A549 (cell line): Measurements from ENCODE around the gene TSPAN19. TPM values are rescaled to one million over a fixed set of nuclear protein-coding genes. Genes with fewer than 3 reads are reported as not detected.

Experiments
- ATAC-seq, 2 experiments: fragments of 200-7000 bp in 1 of 2; fragments of >200 bp in 1 of 2; cut with Nextera tagmentation in 1 of 2; cut with Tn5 transposase in 1 of 2; 3 replicates each; pipeline versions ENCODE4 v1.8.0 to v1.9.1; 2018 to 2020; ENCODE audit warnings: mild to moderate bottlenecking in 1 of 2, moderate library complexity in 1 of 2
- CTCF ChIA-PET: fragments of 300-600 bp; sonication (Branson Sonifier 250); formaldehyde crosslinking; extraction: SDS; loops from one replicate; lab custom pipeline; 2021; ENCODE audit warnings: antibody characterized with exemption, inconsistent platforms; lab: Yijun Ruan, JAX
- POLR2A ChIA-PET: fragments of 350-600 bp; formaldehyde crosslinking; extraction: SDS; loops from one replicate; lab custom pipeline; 2021; ENCODE audit warnings: antibody characterized with exemption, inconsistent platforms; lab: Yijun Ruan, JAX
- DNase-seq, 2 experiments: peaks; one replicate each; pipeline versions ENCODE4 v3.0.0 to v3.0.0-alpha.2; 2011 to 2016; ENCODE audit warnings: low read depth in 1 of 2, low spot score in 1 of 2
- FAIRE-seq: peaks from 2 replicates; lab custom pipeline; 2011; peaks lifted over from hg19 to GRCh38; lab: Jason Lieb, UNC
- H3K27ac ChIP-seq, 2 experiments: fragments of >200 bp; sonication (Bioruptor Twin); formaldehyde crosslinking; 3 replicates each; pipeline ENCODE4 v1.5.1; 2016 to 2017
- H3K4me1 ChIP-seq: fragments of >200 bp; sonication (Bioruptor Twin); formaldehyde crosslinking; 3 replicates; pipeline ENCODE4 v1.6.1; 2016
- H3K4me2 ChIP-seq: fragments of >200 bp; sonication (Bioruptor Twin); formaldehyde crosslinking; 3 replicates; pipeline ENCODE4 v1.6.1; 2016
- H3K4me3 ChIP-seq: fragments of >200 bp; sonication (Bioruptor Twin); formaldehyde crosslinking; 3 replicates; pipeline ENCODE4 v1.5.1; 2016
- H3K9me3 ChIP-seq: fragments of >200 bp; sonication (Bioruptor Twin); formaldehyde crosslinking; 3 replicates; pipeline ENCODE4 v1.6.1; 2016
- CBX2 ChIP-seq: fragments of 200-600 bp; sonication (generic); IDR thresholded peaks from 2 replicates; pipeline ENCODE4 v1.6.1; 2016; ENCODE audit warnings: low read depth, mild to moderate bottlenecking, borderline replicate concordance
- CHD2 ChIP-seq: fragments of 150-350 bp; IDR thresholded peaks from 2 replicates; pipeline ENCODE4 v1.6.1; 2014; ENCODE audit warnings: low read length; ENCODE audit not compliant: partially characterized antibody
- EHF ChIP-seq: fragments of 250-450 bp; sonication (Bioruptor Pico); IDR thresholded peaks from 2 replicates; pipeline ENCODE4 v1.5.0; 2020; ENCODE audit warnings: mild to moderate bottlenecking
- EP300 ChIP-seq, 2 experiments: fragments of >200 bp; sonication (Bioruptor Twin); formaldehyde crosslinking; IDR thresholded peaks; 2 replicates in 1 of 2; 3 replicates in 1 of 2; pipeline ENCODE4 v1.6.1; 2016 to 2017
- ESRRA ChIP-seq: fragments of 150-350 bp; IDR thresholded peaks from 2 replicates; pipeline ENCODE4 v1.6.1; 2014; ENCODE audit warnings: mild to moderate bottlenecking, low read length, borderline replicate concordance
- GATA3 ChIP-seq: IDR thresholded peaks from 2 replicates; pipeline ENCODE4 v1.6.1; 2012; ENCODE audit warnings: borderline replicate concordance
- JUN ChIP-seq, 2 experiments: fragments of >200 bp; sonication (Bioruptor Twin); formaldehyde crosslinking; IDR thresholded peaks; 2 replicates in 1 of 2; 3 replicates in 1 of 2; pipeline ENCODE4 v1.6.1; 2016 to 2017
- KDM1A ChIP-seq: fragments of 200-600 bp; sonication (generic); IDR thresholded peaks from 2 replicates; pipeline ENCODE4 v1.6.1; 2016; ENCODE audit warnings: low read depth, mild to moderate bottlenecking
- KDM5A ChIP-seq: fragments of 200-600 bp; sonication (generic); IDR thresholded peaks from 2 replicates; pipeline ENCODE4 v1.6.1; 2016; ENCODE audit warnings: antibody characterized with exemption, mild to moderate bottlenecking
- MYC ChIP-seq: IDR thresholded peaks from 2 replicates; pipeline ENCODE4 v1.6.1; 2012; ENCODE audit warnings: mild to moderate bottlenecking, inconsistent platforms, low read length, improper control_type of control experiment, borderline replicate concordance
- POLR2A ChIP-seq: IDR thresholded peaks from 2 replicates; pipeline ENCODE4 v1.6.1; 2012; ENCODE audit warnings: mild to moderate bottlenecking, low read length
- RCOR1 ChIP-seq: fragments of 150-350 bp; IDR thresholded peaks from 2 replicates; pipeline ENCODE4 v1.6.1; 2014; ENCODE audit warnings: antibody characterized with exemption, low read length, low read depth
- RFX5 ChIP-seq: fragments of 450-650 bp; IDR thresholded peaks from 2 replicates; pipeline ENCODE4 v1.7.1; 2014; ENCODE audit warnings: antibody characterized with exemption, mild to moderate bottlenecking, moderate library complexity
- RNF2 ChIP-seq: fragments of 200-600 bp; sonication (generic); IDR thresholded peaks from 2 replicates; pipeline ENCODE4 v1.6.1; 2016; ENCODE audit warnings: low read depth, mild to moderate bottlenecking, antibody characterized with exemption, moderate library complexity, borderline replicate concordance
- SREBF2 ChIP-seq: fragments of 450-650 bp; IDR thresholded peaks from 2 replicates; pipeline ENCODE4 v1.6.1; 2014; ENCODE audit warnings: mild to moderate bottlenecking, moderate library complexity
- TFCP2L1 ChIP-seq: fragments of 250-450 bp; sonication (Bioruptor Pico); IDR thresholded peaks from 2 replicates; pipeline ENCODE4 v1.5.0; 2021; ENCODE audit warnings: mild to moderate bottlenecking
- WGBS: methylation state at CpG from one replicate; pipeline ENCODE4 v1.1.6; 2017; ENCODE audit errors: missing lambda C conversion rate; 5-methylcytosine and 5-hydroxymethylcytosine counted together
- polyA plus RNA-seq, 4 experiments: library from polyadenylated mRNA; depleted of rRNA in 3 of 4; stranded (reverse); fragments of >200 nt; fragmentation: RNase III in 1 of 4; extraction: RNeasy Plus Mini Kit Qiagen cat#74134 plus additional on column Dnase treatment in 1 of 4; gene quantifications; 2 replicates in 3 of 4; 3 replicates in 1 of 4; pipeline ENCODE4 v1.2.3, GENCODE V29; 2011 to 2017
- TF ChIP-seq, protein P1 (sequence below): IDR thresholded peaks from 2 replicates; pipeline ENCODE4 v1.6.1; 2012
- TF ChIP-seq, protein P2 (sequence below): fragments of >200 bp; sonication (Bioruptor Twin); formaldehyde crosslinking; IDR thresholded peaks from 2 replicates; pipeline ENCODE4 v1.6.1; 2016
- TF ChIP-seq, protein P3 (sequence below): fragments of 200-600 bp; sonication (generic); IDR thresholded peaks from 2 replicates; pipeline ENCODE4 v1.6.1; 2016; ENCODE audit warnings: antibody characterized with exemption, mild to moderate bottlenecking, moderate library complexity
- TF ChIP-seq, protein P4 (sequence below): fragments of 250-450 bp; sonication (Bioruptor Pico); IDR thresholded peaks from 2 replicates; pipeline ENCODE4 v1.5.0; 2020; ENCODE audit warnings: low read depth, mild to moderate bottlenecking, moderate library complexity
- TF ChIP-seq, protein P5 (sequence below): fragments of 150-350 bp; IDR thresholded peaks from 2 replicates; pipeline ENCODE4 v1.6.1; 2014; ENCODE audit warnings: low read depth, mild to moderate bottlenecking, low read length

The TSPAN19 gene
- polyA plus RNA-seq, 2 of the 4 experiments (the other 2 are of a cell fraction), result 0.12 to 0.36 TPM

DNA sequence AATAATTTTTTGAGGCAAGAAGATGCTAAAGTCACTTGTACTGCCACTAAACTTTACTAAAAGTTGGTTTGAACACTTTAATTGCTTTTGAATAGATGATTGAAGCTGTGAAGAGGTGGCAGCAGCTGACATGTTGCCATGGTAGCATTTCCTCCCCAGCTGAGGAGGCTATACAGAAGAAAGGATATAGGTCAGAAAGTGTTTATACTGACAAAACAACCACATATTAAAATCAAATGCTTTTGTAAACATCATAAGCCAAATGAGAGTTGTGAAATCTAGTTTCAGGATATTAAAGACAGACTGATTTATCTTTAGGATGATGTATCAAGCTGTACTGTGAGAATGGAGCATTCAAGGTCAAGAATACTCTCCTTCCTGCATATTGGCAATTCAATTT lies 41.7 kb downstream of the TSPAN19 start:
- ATAC-seq, result no peak
- DNase-seq, result no peak
- no peak for FAIRE-seq

DNA sequence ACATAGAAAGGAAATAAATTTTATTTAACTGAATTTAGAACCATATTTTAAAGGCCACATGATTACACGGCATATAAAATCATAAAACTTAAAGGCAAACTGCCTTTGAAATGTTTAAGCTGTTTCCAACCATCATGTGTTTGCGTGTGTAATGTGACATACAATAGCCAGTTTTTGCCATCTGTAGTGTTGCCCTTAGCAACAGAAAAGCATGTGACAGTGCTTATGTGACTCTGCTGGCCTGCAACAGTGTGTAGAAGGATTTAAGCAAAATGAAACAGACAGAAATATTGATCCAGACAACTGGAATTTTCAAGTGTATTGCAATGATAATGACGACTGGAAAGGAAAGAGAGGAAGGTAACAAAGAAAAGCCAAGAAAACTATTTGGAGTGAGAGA lies 49.5 kb downstream of the TSPAN19 start:
- Histone ChIP-seq H3K4me1 (no peaks in the 10 kb centered on the region), H3K9me3 (no peaks in the 10 kb centered on the region), H3K4me2 (no peak overlapping the region)
- POLR2A ChIA-PET, result no interaction called here
- no peak for TF ChIP-seq JUN (IDR thresholded peaks at IDR 0.05)
- TF ChIP-seq, protein P1, sequence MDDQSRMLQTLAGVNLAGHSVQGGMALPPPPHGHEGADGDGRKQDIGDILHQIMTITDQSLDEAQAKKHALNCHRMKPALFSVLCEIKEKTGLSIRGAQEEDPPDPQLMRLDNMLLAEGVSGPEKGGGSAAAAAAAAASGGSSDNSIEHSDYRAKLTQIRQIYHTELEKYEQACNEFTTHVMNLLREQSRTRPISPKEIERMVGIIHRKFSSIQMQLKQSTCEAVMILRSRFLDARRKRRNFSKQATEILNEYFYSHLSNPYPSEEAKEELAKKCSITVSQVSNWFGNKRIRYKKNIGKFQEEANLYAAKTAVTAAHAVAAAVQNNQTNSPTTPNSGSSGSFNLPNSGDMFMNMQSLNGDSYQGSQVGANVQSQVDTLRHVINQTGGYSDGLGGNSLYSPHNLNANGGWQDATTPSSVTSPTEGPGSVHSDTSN, result no peak
- no peak for TF ChIP-seq KDM1A
- TF ChIP-seq CBX2, result no peak
- TF ChIP-seq, protein P2, sequence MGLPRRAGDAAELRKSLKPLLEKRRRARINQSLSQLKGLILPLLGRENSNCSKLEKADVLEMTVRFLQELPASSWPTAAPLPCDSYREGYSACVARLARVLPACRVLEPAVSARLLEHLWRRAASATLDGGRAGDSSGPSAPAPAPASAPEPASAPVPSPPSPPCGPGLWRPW, result no peak
- TF ChIP-seq, protein P3, sequence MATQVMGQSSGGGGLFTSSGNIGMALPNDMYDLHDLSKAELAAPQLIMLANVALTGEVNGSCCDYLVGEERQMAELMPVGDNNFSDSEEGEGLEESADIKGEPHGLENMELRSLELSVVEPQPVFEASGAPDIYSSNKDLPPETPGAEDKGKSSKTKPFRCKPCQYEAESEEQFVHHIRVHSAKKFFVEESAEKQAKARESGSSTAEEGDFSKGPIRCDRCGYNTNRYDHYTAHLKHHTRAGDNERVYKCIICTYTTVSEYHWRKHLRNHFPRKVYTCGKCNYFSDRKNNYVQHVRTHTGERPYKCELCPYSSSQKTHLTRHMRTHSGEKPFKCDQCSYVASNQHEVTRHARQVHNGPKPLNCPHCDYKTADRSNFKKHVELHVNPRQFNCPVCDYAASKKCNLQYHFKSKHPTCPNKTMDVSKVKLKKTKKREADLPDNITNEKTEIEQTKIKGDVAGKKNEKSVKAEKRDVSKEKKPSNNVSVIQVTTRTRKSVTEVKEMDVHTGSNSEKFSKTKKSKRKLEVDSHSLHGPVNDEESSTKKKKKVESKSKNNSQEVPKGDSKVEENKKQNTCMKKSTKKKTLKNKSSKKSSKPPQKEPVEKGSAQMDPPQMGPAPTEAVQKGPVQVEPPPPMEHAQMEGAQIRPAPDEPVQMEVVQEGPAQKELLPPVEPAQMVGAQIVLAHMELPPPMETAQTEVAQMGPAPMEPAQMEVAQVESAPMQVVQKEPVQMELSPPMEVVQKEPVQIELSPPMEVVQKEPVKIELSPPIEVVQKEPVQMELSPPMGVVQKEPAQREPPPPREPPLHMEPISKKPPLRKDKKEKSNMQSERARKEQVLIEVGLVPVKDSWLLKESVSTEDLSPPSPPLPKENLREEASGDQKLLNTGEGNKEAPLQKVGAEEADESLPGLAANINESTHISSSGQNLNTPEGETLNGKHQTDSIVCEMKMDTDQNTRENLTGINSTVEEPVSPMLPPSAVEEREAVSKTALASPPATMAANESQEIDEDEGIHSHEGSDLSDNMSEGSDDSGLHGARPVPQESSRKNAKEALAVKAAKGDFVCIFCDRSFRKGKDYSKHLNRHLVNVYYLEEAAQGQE, result no peak
- no peak for TF ChIP-seq RCOR1
- TF ChIP-seq MYC, result no peak
- no peak for TF ChIP-seq KDM5A
- no peak for TF ChIP-seq EP300 (IDR thresholded peaks at IDR 0.05)
- TF ChIP-seq SREBF2, result no peak
- no peak for TF ChIP-seq ESRRA
- TF ChIP-seq CHD2, result no peak
- TF ChIP-seq POLR2A, result no peak
- TF ChIP-seq, protein P4, sequence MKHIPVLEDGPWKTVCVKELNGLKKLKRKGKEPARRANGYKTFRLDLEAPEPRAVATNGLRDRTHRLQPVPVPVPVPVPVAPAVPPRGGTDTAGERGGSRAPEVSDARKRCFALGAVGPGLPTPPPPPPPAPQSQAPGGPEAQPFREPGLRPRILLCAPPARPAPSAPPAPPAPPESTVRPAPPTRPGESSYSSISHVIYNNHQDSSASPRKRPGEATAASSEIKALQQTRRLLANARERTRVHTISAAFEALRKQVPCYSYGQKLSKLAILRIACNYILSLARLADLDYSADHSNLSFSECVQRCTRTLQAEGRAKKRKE (CRISPR knock-in tag), result no peak
- TF ChIP-seq GATA3, result no peak
- TF ChIP-seq, protein P5, sequence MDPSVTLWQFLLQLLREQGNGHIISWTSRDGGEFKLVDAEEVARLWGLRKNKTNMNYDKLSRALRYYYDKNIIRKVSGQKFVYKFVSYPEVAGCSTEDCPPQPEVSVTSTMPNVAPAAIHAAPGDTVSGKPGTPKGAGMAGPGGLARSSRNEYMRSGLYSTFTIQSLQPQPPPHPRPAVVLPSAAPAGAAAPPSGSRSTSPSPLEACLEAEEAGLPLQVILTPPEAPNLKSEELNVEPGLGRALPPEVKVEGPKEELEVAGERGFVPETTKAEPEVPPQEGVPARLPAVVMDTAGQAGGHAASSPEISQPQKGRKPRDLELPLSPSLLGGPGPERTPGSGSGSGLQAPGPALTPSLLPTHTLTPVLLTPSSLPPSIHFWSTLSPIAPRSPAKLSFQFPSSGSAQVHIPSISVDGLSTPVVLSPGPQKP, result no peak
- TF ChIP-seq EHF (CRISPR knock-in tag), result no peak
- TF ChIP-seq TFCP2L1 (CRISPR knock-in tag), result no peak
- TF ChIP-seq, all 56 proteins: peak for 0
- H3K27ac ChIP-seq, result no peak overlapping the region
- DNase-seq, result no peak
- no peak for ATAC-seq
- FAIRE-seq, result no peak
- WGBS, result 45% methylated on average over 3 of the region's 3 CpGs
- no peak overlapping the region for H3K4me3 ChIP-seq
- CTCF ChIA-PET, result no interaction called here

More for the DNA sequence above, 41.7 kb downstream of the TSPAN19 start:
- TF ChIP-seq EHF (CRISPR knock-in tag), result no peak
- no peak for TF ChIP-seq RNF2
- TF ChIP-seq RFX5, result no peak
- POLR2A ChIA-PET, result no interaction called here
- CTCF ChIA-PET, result no interaction called here
- Histone ChIP-seq H3K4me3 (no peak overlapping the region), H3K9me3 (no peaks in the 10 kb centered on the region), H3K4me2 (no peak overlapping the region), H3K4me1 (no peaks in the 10 kb centered on the region), H3K27ac (no peak overlapping the region)
